Measurements from ENCODE around the gene MBD5.
A peak's percentile ranks its signal among the peaks of the same experiment; 100 is the strongest.

The MBD5 gene

DNA sequence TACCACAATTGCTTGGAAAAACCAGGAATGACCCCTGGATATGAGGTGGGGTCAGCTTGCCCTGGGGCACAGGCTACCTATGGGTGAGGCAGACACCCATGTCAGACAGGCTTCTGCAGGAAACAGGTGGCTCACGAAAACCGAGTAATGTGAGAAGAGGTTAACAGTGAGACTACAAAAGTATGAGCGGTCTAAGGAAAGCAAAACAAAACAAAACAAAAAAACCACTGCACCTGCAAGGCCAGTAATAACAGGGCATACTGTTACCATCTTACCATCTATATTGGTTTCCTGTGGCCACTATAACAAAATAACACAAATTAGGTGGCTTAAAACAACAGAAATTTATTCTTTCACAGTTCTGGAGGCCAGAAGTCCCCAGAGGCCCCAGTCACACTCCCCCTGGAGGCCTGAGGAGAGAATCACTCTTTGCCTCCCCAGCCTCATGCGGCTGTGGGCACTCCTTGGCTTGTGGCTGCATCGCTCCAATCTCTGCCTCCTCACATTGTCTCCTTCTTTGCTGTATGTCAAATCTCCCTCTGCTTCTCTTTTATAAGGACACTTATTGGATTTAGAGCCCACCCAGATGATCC, 537.0 kb downstream of the MBD5 start:
- Mint-ChIP-seq H3K9me3 (peaks cover 13% of the 10 kb centered on the region), H3K27ac (no peak overlapping the region), H3K4me1 (peaks cover 11% of the 10 kb centered on the region), H3K36me3 (ENCODE audit: low read depth) (no peaks in the 10 kb centered on the region), H3K27me3 (ENCODE audit: low read depth, poor library complexity) (peaks cover 4% of the 10 kb centered on the region), H3K4me3 (no peak overlapping the region)
- no peak for DNase-seq
- TF ChIP-seq, protein P1, sequence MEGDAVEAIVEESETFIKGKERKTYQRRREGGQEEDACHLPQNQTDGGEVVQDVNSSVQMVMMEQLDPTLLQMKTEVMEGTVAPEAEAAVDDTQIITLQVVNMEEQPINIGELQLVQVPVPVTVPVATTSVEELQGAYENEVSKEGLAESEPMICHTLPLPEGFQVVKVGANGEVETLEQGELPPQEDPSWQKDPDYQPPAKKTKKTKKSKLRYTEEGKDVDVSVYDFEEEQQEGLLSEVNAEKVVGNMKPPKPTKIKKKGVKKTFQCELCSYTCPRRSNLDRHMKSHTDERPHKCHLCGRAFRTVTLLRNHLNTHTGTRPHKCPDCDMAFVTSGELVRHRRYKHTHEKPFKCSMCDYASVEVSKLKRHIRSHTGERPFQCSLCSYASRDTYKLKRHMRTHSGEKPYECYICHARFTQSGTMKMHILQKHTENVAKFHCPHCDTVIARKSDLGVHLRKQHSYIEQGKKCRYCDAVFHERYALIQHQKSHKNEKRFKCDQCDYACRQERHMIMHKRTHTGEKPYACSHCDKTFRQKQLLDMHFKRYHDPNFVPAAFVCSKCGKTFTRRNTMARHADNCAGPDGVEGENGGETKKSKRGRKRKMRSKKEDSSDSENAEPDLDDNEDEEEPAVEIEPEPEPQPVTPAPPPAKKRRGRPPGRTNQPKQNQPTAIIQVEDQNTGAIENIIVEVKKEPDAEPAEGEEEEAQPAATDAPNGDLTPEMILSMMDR (IDR thresholded peaks at IDR 0.05) = no peak

DNA sequence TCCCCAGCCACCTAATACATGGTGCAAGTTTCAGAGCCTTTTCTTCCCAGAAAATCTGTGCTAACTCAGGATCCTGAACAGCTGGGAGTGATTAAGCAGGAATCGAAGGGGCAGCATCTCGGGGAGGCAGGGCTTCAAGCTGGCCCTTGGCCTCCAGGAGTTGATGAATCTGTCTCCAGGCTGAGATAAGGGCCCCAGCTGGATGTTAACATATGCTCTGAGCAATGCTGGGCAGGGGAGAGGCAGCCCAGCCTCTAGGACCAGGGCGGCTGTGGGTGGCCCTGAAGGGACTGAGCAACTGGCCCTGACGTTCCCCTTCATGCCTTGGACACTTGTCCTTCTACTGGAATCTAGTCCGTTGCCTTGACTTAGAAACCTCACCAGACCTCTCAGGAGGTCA, 539.6 kb downstream of the MBD5 start:
- H3K4me1 Mint-ChIP-seq = peaks cover 11% of the 10 kb centered on the region
- peaks cover 25% of the 10 kb centered on the region for H3K9me3 Mint-ChIP-seq
- H3K36me3 Mint-ChIP-seq (ENCODE audit: low read depth) = no peaks in the 10 kb centered on the region
- H3K27ac Mint-ChIP-seq = no peak overlapping the region
- no peak overlapping the region for H3K4me3 Mint-ChIP-seq
- H3K27me3 Mint-ChIP-seq (ENCODE audit: low read depth, poor library complexity) = peaks cover 4% of the 10 kb centered on the region
- no peak for DNase-seq
- TF ChIP-seq, protein P1 (IDR thresholded peaks at IDR 0.05) = no peak

DNA sequence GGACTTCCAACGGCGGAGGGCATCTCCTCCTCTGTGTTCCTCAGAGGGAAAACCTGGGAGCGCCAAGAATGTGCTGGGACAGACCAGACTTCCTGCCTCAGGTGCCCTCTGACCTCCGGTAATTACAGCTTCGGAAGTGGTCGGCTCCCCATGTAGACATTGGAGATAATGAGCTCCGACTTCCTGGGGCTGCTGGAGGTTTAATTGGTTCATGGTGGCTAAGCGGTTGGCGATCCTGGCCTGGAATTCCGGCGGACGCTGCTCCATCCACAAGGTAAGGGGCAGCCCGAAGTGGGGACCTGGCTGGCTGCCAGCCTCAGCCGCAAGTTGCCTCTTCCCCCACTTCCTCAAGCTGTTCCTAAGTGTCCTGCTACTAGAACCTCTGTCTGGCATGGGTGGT, 540.5 kb downstream of the MBD5 start:
- TF ChIP-seq, protein P1 (IDR thresholded peaks at IDR 0.05) = no peak
- H3K27me3 Mint-ChIP-seq (ENCODE audit: low read depth, poor library complexity) = peaks cover 7% of the 10 kb centered on the region
- no peaks in the 10 kb centered on the region for H3K36me3 Mint-ChIP-seq (ENCODE audit: low read depth)
- H3K4me1 Mint-ChIP-seq = peaks cover 16% of the 10 kb centered on the region
- no peak for DNase-seq
- no peak overlapping the region for H3K4me3 Mint-ChIP-seq
- peaks cover 25% of the 10 kb centered on the region for H3K9me3 Mint-ChIP-seq
- H3K27ac Mint-ChIP-seq = no peak overlapping the region

DNA sequence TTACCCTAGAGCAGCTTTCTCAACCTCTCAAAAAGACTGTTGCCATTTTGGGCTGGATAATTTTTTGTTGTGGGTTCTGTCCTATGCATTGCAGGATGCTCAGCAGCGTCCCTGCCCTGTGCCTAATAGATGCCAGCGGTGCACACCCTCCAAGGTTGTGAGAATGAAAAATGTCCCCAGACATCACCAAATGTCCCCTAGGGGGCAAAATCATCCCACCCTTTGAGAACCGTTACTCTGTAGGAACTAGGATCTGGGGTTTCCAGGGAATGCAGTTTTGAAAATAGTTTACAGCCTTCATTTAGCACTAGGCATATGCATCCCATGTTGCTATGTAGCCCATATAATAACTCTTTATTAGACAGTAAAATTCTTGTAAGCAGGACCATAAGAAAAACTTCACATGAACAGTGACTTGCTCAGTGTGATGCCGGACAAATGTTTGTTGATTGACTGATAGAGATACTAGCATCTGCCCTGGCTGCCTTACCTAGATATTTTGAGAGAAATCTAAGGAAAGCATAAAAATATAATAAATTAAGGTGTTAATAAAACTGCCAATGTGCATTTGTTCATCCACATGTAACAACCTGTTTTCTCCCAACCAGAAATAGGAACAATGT, 544.5 kb downstream of the MBD5 start:
- TF ChIP-seq, protein P1 (IDR thresholded peaks at IDR 0.05) = peak; percentile 10
- H3K4me3 Mint-ChIP-seq = no peak overlapping the region
- no peak for DNase-seq
- H3K9me3 Mint-ChIP-seq = peaks cover 12% of the 10 kb centered on the region
- H3K36me3 Mint-ChIP-seq (ENCODE audit: low read depth) = no peaks in the 10 kb centered on the region
- peaks cover 15% of the 10 kb centered on the region for H3K4me1 Mint-ChIP-seq
- H3K27me3 Mint-ChIP-seq (ENCODE audit: low read depth, poor library complexity) = peaks cover 10% of the 10 kb centered on the region
- H3K27ac Mint-ChIP-seq = no peak overlapping the region
